Motor neuron (in vitro differentiated cells): ENCODE results near the gene ACSL5. TPM values are rescaled to one million over a fixed set of nuclear protein-coding genes. Genes with fewer than 3 reads are reported as not detected.

Experiments used
- ATAC-seq, 8 experiments: fragments of 200-7000 bp; cut with Tn5 transposase; replicated peaks in 6 of 8; 2 replicates each; pipeline ENCODE4 v1.8.0; 2021; ENCODE audit warnings: mild to moderate bottlenecking in 8 of 8, moderate library complexity in 8 of 8
- H3K27ac ChIP-seq, 2 donors: fragments of 250-450 bp; sonication (Bioruptor Pico); 2 replicates each; pipeline ENCODE4 v1.9.0; 2021; ENCODE audit warnings: antibody characterized with exemption in 2 of 2, mild to moderate bottlenecking in 2 of 2, moderate library complexity in 1 of 2
- H3K4me1 ChIP-seq, 2 donors: fragments of 250-450 bp; sonication (Bioruptor Pico); replicated peaks in 1 of 2; 2 replicates each; pipeline ENCODE4 v1.6.1; 2021; ENCODE audit warnings: antibody characterized with exemption in 2 of 2, mild to moderate bottlenecking in 2 of 2, moderate library complexity in 1 of 2
- H3K4me3 ChIP-seq, 5 donors: fragments of 250-450 bp; sonication (Bioruptor Pico); 2 replicates each; pipeline ENCODE4 v1.9.0; 2021; ENCODE audit warnings: antibody characterized with exemption in 5 of 5, mild to moderate bottlenecking in 5 of 5, moderate library complexity in 4 of 5
- WGBS, 10 experiments: fragments of 450-650 bp; shearing (Covaris generic); methylation state at CpG; one replicate each; pipeline ENCODE4 v1.0.0; 2022; 5-methylcytosine and 5-hydroxymethylcytosine counted together
- in situ Hi-C, 9 experiments: fragments of 400-800 bp; cut with MboI; loops; one replicate each; pipeline ENCODE4 v1.15.0; 2021; ENCODE audit warnings: low sequenced_read_pairs in 9 of 9, low pct_unique_long_range_greater_than_20kb in 2 of 9; ENCODE audit not compliant: unreplicated experiment in 9 of 9
- total RNA-seq, 8 experiments: library from RNA; unstranded; fragments of 300-600 nt; gene quantifications; 2 replicates each; pipeline versions ENCODE4 v1.2.3 to v1.2.4, GENCODE V29; 2022

The ACSL5 gene
- total RNA-seq = 1 to 10 TPM in 4 of 8 experiments, under 1 TPM in 4; 0.08 to 6.9 (median 0.88) TPM

GRCh38 chr10:112373912-112374338, at the start of gene ACSL5:
Gene ACSL5, plus strand, starts transcription at chr10:112374116. Its CDS starts 20,831 bp downstream, at chr10:112394947.
- peak in 2 of 8 experiments; percentile 13 to 32 for ATAC-seq
- WGBS, 10 experiments = 66 to 100% (median 88%) methylated on average over 2 to 4 of the region's 4 CpGs; no CpG with 5 or more reads in 1 of the 10 experiments
- no peak within 1 kb of the TSS for H3K4me3 ChIP-seq
- no peaks in the 10 kb centered on the region for H3K4me1 ChIP-seq
- in situ Hi-C loops = no loop called here
- no peak within 1 kb of the TSS for H3K27ac ChIP-seq

GRCh38 chr10:112327678-112328077, 46.2 kb upstream of the ACSL5 start:
- H3K4me1 ChIP-seq = no peaks in the 10 kb centered on the region
- in situ Hi-C loops = loop anchor here in 2 of 9 experiments (10.0 to 25.0 kb wide), 2 partner anchors 107 to 110 kb away; partner anchors contain the start of genes VTI1A (in 1 of the 2) and ZDHHC6 (in 1 of the 2)
- ATAC-seq = peak in 1 of 8 experiments; percentile 39

GRCh38 chr10:112330162-112330561, 43.8 kb upstream of the ACSL5 start:
- no peak overlapping the region for H3K4me3 ChIP-seq
- peak in 3 of 8 experiments; percentile 14 to 54 (median 44) for ATAC-seq
- in situ Hi-C loops = loop anchor here in 1 of 9 experiments (25.0 kb wide), 1 partner anchor 107 kb away; the partner anchor contains the start of genes VTI1A and ZDHHC6
- WGBS, 10 experiments = 0 to 82% (median 48%) methylated on average over 1 to 3 of the region's 4 CpGs; no CpG with 5 or more reads in 4 of the 10 experiments
- no peak overlapping the region for H3K27ac ChIP-seq
- H3K4me1 ChIP-seq = no peaks in the 10 kb centered on the region

More at GRCh38 chr10:112327678-112328077, 46.2 kb upstream of the ACSL5 start:
- Histone ChIP-seq H3K4me3 (no peak overlapping the region), H3K27ac (no peak overlapping the region)
- WGBS, 10 experiments = 60 to 88% (median 65%) methylated on average over 1 to 2 of the region's 3 CpGs; no CpG with 5 or more reads in 7 of the 10 experiments

GRCh38 chr10:112330607-112331160, 43.2 kb upstream of the ACSL5 start:
- in situ Hi-C loops = loop anchor here in 1 of 9 experiments (25.0 kb wide), 1 partner anchor 107 kb away; the partner anchor contains the start of genes VTI1A and ZDHHC6
- Histone ChIP-seq H3K4me3 (no peak overlapping the region), H3K27ac (no peak overlapping the region), H3K4me1 (no peaks in the 10 kb centered on the region)
- ATAC-seq = peak in 3 of 8 experiments; percentile 71 to 90 (median 75)
- WGBS, 10 experiments = 13 to 100% (median 80%) methylated on average over 1 of the region's 1 CpG; no CpG with 5 or more reads in 3 of the 10 experiments

- ATAC-seq = no peak
- in situ Hi-C loops = loop anchor here in 1 of 9 experiments (25.0 kb wide), 1 partner anchor 105 kb away; the partner anchor contains the start of genes VTI1A and ZDHHC6
- Histone ChIP-seq H3K27ac (no peak overlapping the region), H3K4me1 (no peaks in the 10 kb centered on the region), H3K4me3 (no peak overlapping the region)
- WGBS, 10 experiments = 71 to 100% (median 83%) methylated on average over 1 to 3 of the region's 3 CpGs; no CpG with 5 or more reads in 2 of the 10 experiments
These were observed 41.9 kb upstream of the ACSL5 start for GRCh38 chr10:112332022-112332421.

- H3K4me1 ChIP-seq = no peaks in the 10 kb centered on the region
- no peak for ATAC-seq
- WGBS, 10 experiments = 0 to 87% (median 65%) methylated on average over 1 to 5 of the region's 5 CpGs; no CpG with 5 or more reads in 4 of the 10 experiments
- in situ Hi-C loops = loop anchor here in 1 of 9 experiments (25.0 kb wide), 1 partner anchor 105 kb away; the partner anchor contains the start of genes VTI1A and ZDHHC6
- no peak overlapping the region for H3K27ac ChIP-seq
- no peak overlapping the region for H3K4me3 ChIP-seq
These were observed 41.2 kb upstream of the ACSL5 start for GRCh38 chr10:112332509-112333228.

GRCh38 chr10:112333452-112333851, 40.5 kb upstream of the ACSL5 start:
- Histone ChIP-seq H3K4me3 (no peak overlapping the region), H3K27ac (no peak overlapping the region), H3K4me1 (no peaks in the 10 kb centered on the region)
- no peak for ATAC-seq
- WGBS, 10 experiments = 30 to 87% (median 66%) methylated on average over 1 to 3 of the region's 4 CpGs; no CpG with 5 or more reads in 2 of the 10 experiments
- in situ Hi-C loops = loop anchor here in 1 of 9 experiments (25.0 kb wide), 1 partner anchor 104 kb away; the partner anchor contains the start of genes VTI1A and ZDHHC6

- peak in 1 of 8 experiments; percentile 49 for ATAC-seq
- in situ Hi-C loops = loop anchor here in 1 of 9 experiments (25.0 kb wide), 1 partner anchor 102 kb away; the partner anchor contains the start of genes VTI1A and ZDHHC6
- Histone ChIP-seq H3K27ac (no peak overlapping the region), H3K4me1 (no peaks in the 10 kb centered on the region), H3K4me3 (no peak overlapping the region)
- 14 to 79% (median 69%) methylated on average over 1 to 5 of the region's 5 CpGs; no CpG with 5 or more reads in 1 of the 10 experiments for WGBS, 10 experiments
These were observed 38.6 kb upstream of the ACSL5 start for GRCh38 chr10:112335111-112335867.

- 0 to 96% (median 70%) methylated on average over 1 to 4 of the region's 4 CpGs; no CpG with 5 or more reads in 1 of the 10 experiments for WGBS, 10 experiments
- Histone ChIP-seq H3K4me3 (no peak overlapping the region), H3K27ac (no peak overlapping the region), H3K4me1 (no peaks in the 10 kb centered on the region)
- in situ Hi-C loops = loop anchor here in 1 of 9 experiments (25.0 kb wide), 1 partner anchor 101 kb away; the partner anchor contains the start of genes VTI1A and ZDHHC6
- ATAC-seq = no peak
These were observed 38.0 kb upstream of the ACSL5 start for GRCh38 chr10:112335868-112336265.

- H3K27ac ChIP-seq = no peak overlapping the region
- WGBS, 10 experiments = 40 to 92% (median 79%) methylated on average over 1 to 5 of the region's 5 CpGs
- H3K4me3 ChIP-seq = no peak overlapping the region
- no peak for ATAC-seq
- H3K4me1 ChIP-seq = no peaks in the 10 kb centered on the region
- in situ Hi-C loops = loop anchor here in 1 of 9 experiments (25.0 kb wide), 1 partner anchor 101 kb away; the partner anchor contains the start of genes VTI1A and ZDHHC6
These were observed 37.2 kb upstream of the ACSL5 start for GRCh38 chr10:112336556-112337201.

- Histone ChIP-seq H3K4me3 (no peak overlapping the region), H3K4me1 (no peaks in the 10 kb centered on the region), H3K27ac (no peak overlapping the region)
- WGBS, 10 experiments = 20 to 89% (median 77%) methylated on average over 1 to 3 of the region's 3 CpGs; no CpG with 5 or more reads in 4 of the 10 experiments
- in situ Hi-C loops = loop anchor here in 1 of 9 experiments (25.0 kb wide), 1 partner anchor 98 kb away; the partner anchor contains the start of genes VTI1A and ZDHHC6
- ATAC-seq = no peak
These were observed 35.0 kb upstream of the ACSL5 start for GRCh38 chr10:112338957-112339356.
